ENCODE results near the gene NDUFAF3.

- TF ChIP-seq, protein P1, sequence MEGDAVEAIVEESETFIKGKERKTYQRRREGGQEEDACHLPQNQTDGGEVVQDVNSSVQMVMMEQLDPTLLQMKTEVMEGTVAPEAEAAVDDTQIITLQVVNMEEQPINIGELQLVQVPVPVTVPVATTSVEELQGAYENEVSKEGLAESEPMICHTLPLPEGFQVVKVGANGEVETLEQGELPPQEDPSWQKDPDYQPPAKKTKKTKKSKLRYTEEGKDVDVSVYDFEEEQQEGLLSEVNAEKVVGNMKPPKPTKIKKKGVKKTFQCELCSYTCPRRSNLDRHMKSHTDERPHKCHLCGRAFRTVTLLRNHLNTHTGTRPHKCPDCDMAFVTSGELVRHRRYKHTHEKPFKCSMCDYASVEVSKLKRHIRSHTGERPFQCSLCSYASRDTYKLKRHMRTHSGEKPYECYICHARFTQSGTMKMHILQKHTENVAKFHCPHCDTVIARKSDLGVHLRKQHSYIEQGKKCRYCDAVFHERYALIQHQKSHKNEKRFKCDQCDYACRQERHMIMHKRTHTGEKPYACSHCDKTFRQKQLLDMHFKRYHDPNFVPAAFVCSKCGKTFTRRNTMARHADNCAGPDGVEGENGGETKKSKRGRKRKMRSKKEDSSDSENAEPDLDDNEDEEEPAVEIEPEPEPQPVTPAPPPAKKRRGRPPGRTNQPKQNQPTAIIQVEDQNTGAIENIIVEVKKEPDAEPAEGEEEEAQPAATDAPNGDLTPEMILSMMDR (conservative IDR thresholded peaks at IDR 0.05; ENCODE audit: low read length) = no peak
- TF ChIP-seq EZH2phosphoT487 (IDR thresholded peaks at IDR 0.05; ENCODE audit: borderline replicate concordance, low read depth, low read length) = no peak
Observed at GRCh38 chr3:49017971-49018706, 3.8 kb upstream of the NDUFAF3 start, which contains the start of gene DALRD3.
